Inflammatory macrophage treated with lipopolysaccharide for 1 hour (primary cell): ENCODE data around the gene HTATSF1.
A peak's percentile ranks its signal among the peaks of the same experiment; 100 is the strongest.

Experiments used
- DNase-seq, 2 donors: peaks; one replicate each; pipeline ENCODE4 v3.0.0-alpha.2; 2020 to 2022

HTATSF1 gene

GRCh38 chrX:136497556-136498052 lies at the start of gene HTATSF1:
Gene HTATSF1, plus strand, starts transcription at chrX:136497592. Its CDS starts 93 bp downstream, at chrX:136497685.
- no peak for DNase-seq

DNA sequence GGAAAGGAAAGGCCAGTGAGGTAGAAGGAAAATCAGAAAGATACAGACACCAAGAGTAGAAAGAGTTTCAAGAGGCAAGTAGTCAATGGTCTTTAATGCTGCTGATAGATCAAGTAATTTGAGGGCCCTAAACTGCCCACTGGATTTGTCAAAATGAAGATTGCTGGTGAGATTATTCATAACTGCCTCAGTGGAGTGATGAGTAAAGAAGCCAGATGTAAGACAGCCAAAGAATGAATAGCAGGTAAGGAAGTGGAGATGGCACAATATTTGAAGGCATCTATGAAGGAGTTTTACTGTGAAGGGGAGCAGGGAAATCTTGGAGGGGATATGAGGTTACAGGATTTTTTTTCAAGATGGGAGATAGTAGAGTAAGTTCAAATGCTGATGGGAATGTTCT lies 49.4 kb upstream of the HTATSF1 start:
- no peak for DNase-seq

- no peak for DNase-seq
Measured at GRCh38 chrX:136450050-136450830, 47.2 kb upstream of the HTATSF1 start.

DNA sequence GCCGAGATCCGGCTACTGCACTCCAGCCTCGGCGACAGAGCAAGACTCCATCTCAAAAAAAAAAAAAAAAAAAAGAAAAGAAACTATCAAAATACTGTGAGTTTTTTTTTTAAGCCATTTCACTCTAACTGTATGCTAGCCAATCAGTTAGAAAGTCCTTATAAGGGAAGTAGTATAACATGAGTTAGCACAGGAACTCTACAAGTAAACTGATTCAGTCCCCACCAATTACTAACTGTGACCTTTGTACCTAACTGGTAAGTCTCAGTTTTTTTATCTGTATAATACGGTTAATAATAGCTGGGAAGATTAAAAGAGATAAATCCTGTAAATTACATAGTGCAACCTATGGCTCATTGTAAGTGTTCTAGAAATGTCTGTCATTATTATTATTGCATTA lies 44.8 kb upstream of the HTATSF1 start:
- DNase-seq: no peak

DNA sequence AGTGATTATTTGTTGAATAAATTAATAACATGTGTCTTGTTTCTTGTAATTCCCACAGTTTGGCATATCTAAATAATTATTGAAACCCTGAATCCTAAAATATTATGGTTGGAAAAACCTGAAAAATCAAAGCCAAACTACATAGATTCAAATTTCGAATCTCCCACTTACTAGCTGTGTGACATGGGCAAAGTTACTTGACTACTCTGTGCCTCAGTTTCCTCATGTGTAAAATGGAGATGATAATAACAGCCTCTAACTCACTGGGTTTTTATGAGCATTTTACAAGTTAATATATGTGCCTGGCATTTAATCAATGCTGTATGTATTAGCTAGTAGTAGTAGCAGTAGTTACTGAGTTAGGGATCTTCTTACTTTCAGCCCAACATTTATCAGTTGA lies 44.3 kb upstream of the HTATSF1 start:
- DNase-seq: no peak

DNA sequence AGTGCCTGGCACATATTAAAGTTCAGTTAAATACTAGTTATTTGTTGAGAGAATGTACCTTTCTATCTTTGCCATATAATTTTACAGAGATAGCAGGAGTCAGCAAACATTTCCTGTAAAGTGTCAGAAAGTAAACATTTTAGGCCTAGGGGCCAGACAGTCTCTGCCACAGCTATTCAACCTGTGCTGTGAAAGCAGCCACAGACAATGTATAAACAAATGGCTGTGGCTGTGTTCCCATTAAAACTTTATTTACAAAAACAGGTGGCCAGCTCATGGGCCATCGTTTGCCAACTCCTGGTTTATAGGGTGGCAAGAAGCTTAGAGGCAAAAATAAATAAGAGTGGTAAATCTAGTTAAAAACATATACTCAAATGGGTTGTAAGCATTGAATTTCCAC lies 43.6 kb upstream of the HTATSF1 start:
- no peak for DNase-seq

DNA sequence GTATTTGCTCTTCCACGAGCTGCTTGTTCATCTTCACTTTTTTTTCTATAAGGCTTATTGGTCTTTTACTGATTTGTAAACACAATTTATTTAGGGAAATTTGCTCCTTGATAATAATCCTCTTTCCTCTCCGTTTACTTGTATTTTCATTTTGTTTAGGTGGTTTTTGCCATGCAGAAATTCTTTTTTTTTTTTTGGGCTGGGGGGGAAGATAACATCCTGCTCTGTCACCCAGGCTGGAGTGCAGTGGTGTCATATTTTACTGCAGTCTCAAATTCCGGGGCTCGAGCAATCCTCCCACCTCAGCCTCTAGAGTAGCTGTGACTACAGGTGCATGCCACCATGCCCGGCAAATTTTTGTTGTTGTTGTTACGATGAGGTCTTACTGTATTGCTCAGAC lies 41.3 kb upstream of the HTATSF1 start:
- DNase-seq: no peak

- DNase-seq: no peak
Measured at GRCh38 chrX:136457303-136457917, 40.0 kb upstream of the HTATSF1 start.

DNA sequence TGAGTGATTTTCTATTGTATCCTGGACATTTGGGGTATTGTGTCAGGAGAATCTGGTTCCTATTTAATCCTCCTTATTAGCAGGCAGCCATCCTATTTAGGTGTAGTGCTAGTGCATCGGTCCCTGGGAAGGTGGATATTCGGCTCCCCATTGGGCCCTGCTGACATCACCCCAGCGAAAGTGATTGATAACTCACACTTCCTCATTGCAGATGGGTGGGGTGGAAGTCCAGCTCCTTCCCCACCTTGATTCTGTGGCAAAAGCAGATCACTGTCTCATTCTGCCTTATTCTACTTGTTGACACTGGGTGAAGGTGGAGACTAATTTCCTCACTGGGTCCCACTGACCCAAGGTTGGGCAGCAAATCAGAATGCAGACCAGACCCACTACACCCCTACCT lies 32.8 kb upstream of the HTATSF1 start:
- no peak for DNase-seq

- no peak for DNase-seq
Measured at GRCh38 chrX:136467303-136467702, 30.1 kb upstream of the HTATSF1 start.

- DNase-seq: no peak
Measured at GRCh38 chrX:136468391-136469103, 28.8 kb upstream of the HTATSF1 start.

DNA sequence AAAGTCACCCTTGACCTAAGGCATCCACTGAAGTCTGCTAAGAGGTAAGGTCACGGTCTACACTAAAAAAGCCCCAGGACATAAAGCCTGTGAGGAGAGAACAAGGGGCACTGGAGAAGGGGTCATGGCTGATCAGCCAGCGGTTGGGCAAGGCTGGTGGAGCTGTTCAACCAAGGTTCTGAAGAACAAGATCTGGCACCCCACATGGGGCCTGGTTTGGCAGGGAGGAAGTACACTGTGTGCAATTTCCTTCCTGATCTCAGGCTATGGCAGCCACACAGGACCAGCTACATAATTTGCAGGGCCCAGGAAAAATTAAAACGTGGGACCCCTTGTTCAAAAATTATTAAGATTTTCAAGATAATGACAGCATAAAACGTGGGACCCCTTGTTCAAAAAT lies 23.7 kb upstream of the HTATSF1 start:
- DNase-seq: no peak

- no peak for DNase-seq
Measured at GRCh38 chrX:136475236-136475635, 22.2 kb upstream of the HTATSF1 start.

DNA sequence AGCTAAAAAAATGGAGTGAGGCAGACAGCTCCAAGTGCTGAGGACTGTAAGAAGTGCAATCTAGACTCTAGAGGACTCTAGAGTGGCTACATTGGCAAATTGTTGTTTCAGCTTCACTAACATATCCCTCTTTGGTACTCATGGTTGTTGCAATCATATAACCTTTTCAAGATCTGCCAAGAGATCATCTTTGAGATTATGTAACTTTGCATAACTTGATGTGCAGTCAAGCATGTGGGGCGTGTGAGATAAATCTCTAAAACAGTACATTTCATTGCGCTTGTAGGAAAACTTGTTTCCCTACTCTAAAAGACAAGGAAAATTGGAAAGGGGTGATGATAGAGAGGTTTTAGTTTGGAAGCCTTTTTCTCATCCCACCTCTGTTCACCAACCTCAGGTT lies 20.9 kb upstream of the HTATSF1 start:
- no peak for DNase-seq

DNA sequence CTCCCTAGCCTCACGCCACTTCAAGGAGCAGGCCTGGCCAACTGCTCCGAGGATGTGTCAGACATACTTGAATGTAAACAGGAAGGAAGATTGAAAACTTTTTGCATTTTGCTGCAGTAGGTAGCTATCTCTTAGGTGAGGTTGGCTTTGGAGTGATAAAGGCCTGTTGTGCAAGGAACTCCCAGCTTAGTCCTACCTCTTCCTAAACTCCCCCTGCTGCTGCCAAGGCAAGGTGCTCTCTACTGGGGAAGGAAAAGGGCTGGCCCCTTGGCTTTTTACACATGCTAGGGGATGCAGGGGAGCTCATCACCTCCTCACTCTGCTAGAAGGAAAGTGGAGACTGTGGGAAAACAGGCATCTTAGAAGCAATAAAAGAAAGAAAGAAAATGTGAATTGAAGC lies 20.4 kb upstream of the HTATSF1 start:
- DNase-seq: no peak

- no peak for DNase-seq
Measured at GRCh38 chrX:136480383-136480782, 17.0 kb upstream of the HTATSF1 start.

DNA sequence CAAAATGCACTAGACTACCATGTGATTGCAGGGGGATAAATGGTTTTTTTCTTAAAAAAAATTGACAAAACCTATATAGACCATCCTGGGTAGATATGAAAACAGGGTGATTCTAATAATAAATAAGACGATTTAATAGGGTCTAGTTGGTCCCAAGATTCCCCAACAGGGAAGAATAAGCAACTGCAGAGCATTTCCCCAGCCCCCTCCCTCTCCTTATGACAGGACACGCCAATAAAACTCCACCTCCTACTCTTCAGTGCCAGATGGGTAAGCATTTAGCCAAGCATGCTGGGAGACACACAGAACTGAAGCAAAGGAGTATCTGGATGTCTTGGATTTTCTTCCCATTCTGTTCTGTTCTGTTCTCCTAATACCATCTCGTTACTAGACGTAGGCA lies 9.7 kb upstream of the HTATSF1 start, which contains the start of gene BRS3:
BRS3 (plus strand) TSS at position 301 of the 400 bp plus-strand sequence. CDS start 168 bp downstream, outside the sequence.
- no peak for DNase-seq

GRCh38 chrX:136488706-136489105 lies 8.7 kb upstream of the HTATSF1 start:
- no peak for DNase-seq

DNA sequence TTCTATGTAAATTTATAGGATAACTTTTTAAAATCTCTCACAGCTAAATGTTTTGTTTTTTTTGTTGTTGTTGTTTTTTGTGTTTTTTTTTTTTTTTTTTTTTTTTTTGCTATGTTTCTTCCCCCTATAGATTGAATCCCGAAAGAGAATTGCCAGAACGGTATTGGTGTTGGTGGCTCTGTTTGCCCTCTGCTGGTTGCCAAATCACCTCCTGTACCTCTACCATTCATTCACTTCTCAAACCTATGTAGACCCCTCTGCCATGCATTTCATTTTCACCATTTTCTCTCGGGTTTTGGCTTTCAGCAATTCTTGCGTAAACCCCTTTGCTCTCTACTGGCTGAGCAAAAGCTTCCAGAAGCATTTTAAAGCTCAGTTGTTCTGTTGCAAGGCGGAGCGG lies 5.6 kb upstream of the HTATSF1 start:
- no peak for DNase-seq

GRCh38 chrX:136493011-136493410 lies 4.4 kb upstream of the HTATSF1 start:
- no peak for DNase-seq

- DNase-seq: peak; percentile 5 to 6
Measured at GRCh38 chrX:136495043-136495442, 2.3 kb upstream of the HTATSF1 start.

DNA sequence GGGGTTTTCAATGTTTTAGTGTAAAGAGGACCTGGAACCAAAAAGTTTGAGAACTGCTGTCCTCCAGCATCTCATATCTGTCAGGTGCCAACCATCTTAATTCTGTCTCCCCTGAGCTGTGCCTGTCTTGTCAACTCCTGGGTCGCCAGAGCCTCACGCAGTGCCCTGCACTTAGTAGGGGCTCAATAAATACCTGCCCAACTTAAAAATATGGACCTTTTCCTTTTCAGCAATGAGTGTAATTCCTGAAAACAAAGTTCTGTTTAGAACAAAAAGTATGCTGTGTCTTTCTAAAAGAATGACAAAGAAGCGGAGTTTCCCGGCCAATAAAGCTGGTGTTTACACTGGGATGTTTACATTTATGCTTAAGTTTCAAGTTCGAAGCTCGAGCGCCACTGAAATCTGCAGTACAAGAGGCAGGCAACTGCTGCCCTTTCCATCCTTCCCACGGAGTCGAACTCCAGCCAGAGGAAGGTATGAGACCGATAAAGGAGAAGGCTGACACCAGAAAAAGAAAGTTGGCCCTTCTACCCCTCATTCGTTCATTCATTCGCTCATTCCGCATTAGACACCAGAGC lies 1.1 kb upstream of the HTATSF1 start:
- no peak for DNase-seq
